ENCODE measurements around the gene TBX1.
A peak's percentile ranks its signal among the peaks of the same experiment; 100 is the strongest.

DNA sequence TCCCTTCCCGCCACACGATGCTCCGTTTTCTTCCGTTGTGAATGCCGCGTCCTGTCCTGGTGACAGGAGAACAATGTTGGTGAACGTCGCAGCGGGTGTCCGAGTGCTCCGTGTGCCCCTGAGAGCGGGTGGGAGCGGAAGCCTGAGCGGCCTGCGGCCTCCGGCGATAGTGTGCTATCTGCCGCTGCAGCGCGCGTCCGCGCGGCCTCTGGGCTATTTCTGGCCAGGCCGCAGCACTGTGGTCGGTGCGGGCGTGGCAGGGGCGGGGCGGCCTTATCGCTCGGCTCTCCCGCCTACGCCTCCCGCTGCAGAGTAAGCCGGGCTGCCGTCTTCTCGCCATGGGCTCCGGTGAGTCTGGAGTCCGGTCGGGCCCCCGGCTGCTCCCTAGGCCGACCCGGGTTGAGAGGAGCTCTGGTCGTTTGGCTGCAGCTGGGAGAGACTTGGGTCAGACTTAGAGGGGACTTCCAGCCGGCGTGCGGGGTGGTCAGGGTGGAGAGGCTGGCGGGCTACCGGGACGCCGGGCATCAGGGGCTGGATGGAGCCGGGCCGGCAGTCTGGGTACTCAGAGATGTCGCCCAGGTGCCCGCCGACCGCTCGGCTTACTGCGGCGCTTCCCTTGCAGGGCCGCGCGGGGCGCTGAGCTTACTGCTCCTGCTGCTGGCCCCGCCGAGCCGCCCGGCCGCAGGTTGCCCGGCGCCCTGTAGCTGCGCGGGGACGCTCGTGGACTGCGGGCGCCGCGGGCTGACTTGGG, 37.2 kb upstream of the TBX1 start, which contains the start of gene GP1BB:
- TF ChIP-seq, protein P1, sequence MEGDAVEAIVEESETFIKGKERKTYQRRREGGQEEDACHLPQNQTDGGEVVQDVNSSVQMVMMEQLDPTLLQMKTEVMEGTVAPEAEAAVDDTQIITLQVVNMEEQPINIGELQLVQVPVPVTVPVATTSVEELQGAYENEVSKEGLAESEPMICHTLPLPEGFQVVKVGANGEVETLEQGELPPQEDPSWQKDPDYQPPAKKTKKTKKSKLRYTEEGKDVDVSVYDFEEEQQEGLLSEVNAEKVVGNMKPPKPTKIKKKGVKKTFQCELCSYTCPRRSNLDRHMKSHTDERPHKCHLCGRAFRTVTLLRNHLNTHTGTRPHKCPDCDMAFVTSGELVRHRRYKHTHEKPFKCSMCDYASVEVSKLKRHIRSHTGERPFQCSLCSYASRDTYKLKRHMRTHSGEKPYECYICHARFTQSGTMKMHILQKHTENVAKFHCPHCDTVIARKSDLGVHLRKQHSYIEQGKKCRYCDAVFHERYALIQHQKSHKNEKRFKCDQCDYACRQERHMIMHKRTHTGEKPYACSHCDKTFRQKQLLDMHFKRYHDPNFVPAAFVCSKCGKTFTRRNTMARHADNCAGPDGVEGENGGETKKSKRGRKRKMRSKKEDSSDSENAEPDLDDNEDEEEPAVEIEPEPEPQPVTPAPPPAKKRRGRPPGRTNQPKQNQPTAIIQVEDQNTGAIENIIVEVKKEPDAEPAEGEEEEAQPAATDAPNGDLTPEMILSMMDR (IDR thresholded peaks at IDR 0.05): no peak
- TF ChIP-seq EZH2 (IDR thresholded peaks at IDR 0.05): peak; percentile 89
- TF ChIP-seq EZH2phosphoT487 (IDR thresholded peaks at IDR 0.05): peak; percentile 93

Measured in neural progenitor cell (in vitro differentiated cells).